ENCODE results near the gene EDIL3. TPM values are rescaled to one million over a fixed set of nuclear protein-coding genes. Genes with fewer than 3 reads are reported as not detected.

The EDIL3 gene
- total RNA-seq, 4 donors from 2014 or later, result 15.9 to 29.3 (median 24.8) TPM

DNA sequence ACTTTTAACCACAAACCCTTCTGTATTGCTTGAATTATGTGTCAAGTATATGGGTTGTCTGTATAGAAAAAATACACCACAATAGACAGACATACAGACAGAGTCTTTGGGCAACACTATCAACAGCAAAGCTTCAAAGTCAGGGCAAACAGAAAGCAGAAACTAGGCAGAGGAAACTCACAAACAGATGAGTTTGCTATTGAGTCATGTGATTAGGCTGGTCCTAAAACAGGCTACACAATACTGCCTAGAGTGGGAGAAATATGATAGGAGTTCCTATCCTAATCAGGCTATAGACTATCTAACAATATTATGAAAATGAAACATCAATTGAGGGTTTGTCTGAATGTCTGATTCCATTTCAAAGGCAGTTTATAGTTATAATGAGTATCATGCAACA is 156.4 kb downstream of the EDIL3 start:
- Histone ChIP-seq H3K4me3 (no peak overlapping the region), H3K27me3 (no peaks in the 10 kb centered on the region), H3K36me3 (no peaks in the 10 kb centered on the region), H3K9me3 (no peaks in the 10 kb centered on the region), H3K27ac (no peak overlapping the region), H3K4me1 (no peaks in the 10 kb centered on the region)
- DNase-seq (ENCODE audit: low spot score in 2 of 2), result no peak
- TF ChIP-seq POLR2A (IDR thresholded peaks at IDR 0.05) (no peak), EP300 (IDR thresholded peaks at IDR 0.05) (no peak)
- TF ChIP-seq, protein P1, sequence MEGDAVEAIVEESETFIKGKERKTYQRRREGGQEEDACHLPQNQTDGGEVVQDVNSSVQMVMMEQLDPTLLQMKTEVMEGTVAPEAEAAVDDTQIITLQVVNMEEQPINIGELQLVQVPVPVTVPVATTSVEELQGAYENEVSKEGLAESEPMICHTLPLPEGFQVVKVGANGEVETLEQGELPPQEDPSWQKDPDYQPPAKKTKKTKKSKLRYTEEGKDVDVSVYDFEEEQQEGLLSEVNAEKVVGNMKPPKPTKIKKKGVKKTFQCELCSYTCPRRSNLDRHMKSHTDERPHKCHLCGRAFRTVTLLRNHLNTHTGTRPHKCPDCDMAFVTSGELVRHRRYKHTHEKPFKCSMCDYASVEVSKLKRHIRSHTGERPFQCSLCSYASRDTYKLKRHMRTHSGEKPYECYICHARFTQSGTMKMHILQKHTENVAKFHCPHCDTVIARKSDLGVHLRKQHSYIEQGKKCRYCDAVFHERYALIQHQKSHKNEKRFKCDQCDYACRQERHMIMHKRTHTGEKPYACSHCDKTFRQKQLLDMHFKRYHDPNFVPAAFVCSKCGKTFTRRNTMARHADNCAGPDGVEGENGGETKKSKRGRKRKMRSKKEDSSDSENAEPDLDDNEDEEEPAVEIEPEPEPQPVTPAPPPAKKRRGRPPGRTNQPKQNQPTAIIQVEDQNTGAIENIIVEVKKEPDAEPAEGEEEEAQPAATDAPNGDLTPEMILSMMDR (IDR thresholded peaks at IDR 0.05), result no peak

DNA sequence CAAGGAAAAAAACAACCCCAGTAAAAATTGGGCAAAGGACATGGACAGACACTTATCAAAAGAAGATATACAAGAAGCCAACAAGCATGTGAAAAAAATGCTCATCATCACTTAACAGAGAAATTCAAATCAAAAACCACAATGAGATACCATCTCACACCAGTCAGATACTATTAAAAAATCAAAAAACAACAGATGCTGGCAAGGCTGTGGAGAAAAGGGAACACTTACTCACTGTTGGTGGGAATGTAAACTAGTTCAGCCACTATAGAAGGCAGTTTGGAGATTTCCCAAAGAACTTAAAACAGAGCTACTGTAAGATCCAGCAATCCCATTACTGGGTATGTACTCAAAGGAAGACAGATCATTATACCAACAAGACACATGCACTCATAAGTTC is 157.4 kb downstream of the EDIL3 start:
- no peak for TF ChIP-seq POLR2A (IDR thresholded peaks at IDR 0.05)
- TF ChIP-seq EP300 (IDR thresholded peaks at IDR 0.05), result no peak
- TF ChIP-seq, protein P1 (IDR thresholded peaks at IDR 0.05), result no peak
- DNase-seq (ENCODE audit: low spot score in 2 of 2), result no peak
- H3K4me1 ChIP-seq, result no peaks in the 10 kb centered on the region

DNA sequence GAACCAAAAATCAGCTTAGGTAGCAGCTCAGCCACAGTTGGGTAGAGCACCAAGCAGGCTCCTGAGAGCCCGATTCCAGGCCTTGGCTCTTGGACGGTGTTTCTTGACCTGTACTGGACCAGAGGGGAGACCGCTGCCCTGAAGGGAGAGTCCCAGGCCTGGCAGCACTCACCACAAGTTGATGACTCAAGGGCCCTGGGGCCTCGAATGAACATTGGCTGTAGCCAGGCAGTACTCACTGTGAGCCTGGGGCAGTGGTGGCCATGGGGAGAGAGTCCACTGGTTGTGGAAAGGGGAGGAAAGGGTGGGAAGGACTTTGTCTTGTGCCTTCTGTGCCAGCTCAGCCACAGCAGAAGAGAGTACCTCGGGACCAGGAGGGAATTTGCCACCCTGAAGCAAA is 166.1 kb downstream of the EDIL3 start:
- Histone ChIP-seq H3K4me3 (no peak overlapping the region), H3K27ac (no peak overlapping the region), H3K27me3 (no peaks in the 10 kb centered on the region), H3K4me1 (peaks cover 0 to 12% (median 0%) of the 10 kb centered on the region in 4 donors), H3K9me3 (no peaks in the 10 kb centered on the region), H3K36me3 (no peaks in the 10 kb centered on the region)
- no peak for DNase-seq (ENCODE audit: low spot score in 2 of 2)
- 79 to 80% methylated on average over 5 of the region's 5 CpGs for WGBS, 2 donors
- TF ChIP-seq, protein P1 (IDR thresholded peaks at IDR 0.05), result no peak
- no peak for TF ChIP-seq POLR2A (IDR thresholded peaks at IDR 0.05)
- no peak for TF ChIP-seq EP300 (IDR thresholded peaks at IDR 0.05)

More for the DNA sequence above, 157.4 kb downstream of the EDIL3 start:
- H3K27ac ChIP-seq, result no peak overlapping the region
- no peaks in the 10 kb centered on the region for H3K27me3 ChIP-seq
- no peak overlapping the region for H3K4me3 ChIP-seq
- no peaks in the 10 kb centered on the region for H3K36me3 ChIP-seq
- H3K9me3 ChIP-seq, result no peaks in the 10 kb centered on the region

DNA sequence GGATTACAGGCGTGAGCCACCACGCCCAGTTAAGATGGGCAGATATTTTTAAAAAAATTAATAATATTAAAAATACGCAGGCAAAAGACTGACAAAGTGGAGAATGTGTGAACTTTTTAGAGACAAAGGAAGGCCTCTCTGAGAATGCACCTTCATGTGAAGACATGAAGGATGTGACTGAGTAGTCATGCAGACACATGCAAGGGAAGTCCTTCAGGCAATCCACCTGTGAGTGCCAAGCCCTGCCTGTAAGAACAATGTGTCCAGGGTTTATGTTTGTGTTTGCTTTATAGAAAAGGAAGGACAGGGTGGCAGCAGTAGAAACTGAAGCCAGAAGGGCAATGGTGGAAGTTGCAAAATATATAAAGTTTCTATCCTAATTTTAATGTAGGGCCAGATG is 169.2 kb downstream of the EDIL3 start:
- Histone ChIP-seq H3K27me3 (no peaks in the 10 kb centered on the region), H3K9me3 (no peaks in the 10 kb centered on the region), H3K4me1 (peaks cover 0 to 13% (median 0%) of the 10 kb centered on the region in 4 donors), H3K36me3 (no peaks in the 10 kb centered on the region), H3K27ac (no peak overlapping the region), H3K4me3 (no peak overlapping the region)
- WGBS, 2 donors, result 94 to 96% methylated on average over 3 of the region's 3 CpGs
- DNase-seq (ENCODE audit: low spot score in 2 of 2), result no peak
- TF ChIP-seq, protein P1 (IDR thresholded peaks at IDR 0.05), result no peak
- TF ChIP-seq EP300 (IDR thresholded peaks at IDR 0.05) (no peak), POLR2A (IDR thresholded peaks at IDR 0.05) (no peak)

DNA sequence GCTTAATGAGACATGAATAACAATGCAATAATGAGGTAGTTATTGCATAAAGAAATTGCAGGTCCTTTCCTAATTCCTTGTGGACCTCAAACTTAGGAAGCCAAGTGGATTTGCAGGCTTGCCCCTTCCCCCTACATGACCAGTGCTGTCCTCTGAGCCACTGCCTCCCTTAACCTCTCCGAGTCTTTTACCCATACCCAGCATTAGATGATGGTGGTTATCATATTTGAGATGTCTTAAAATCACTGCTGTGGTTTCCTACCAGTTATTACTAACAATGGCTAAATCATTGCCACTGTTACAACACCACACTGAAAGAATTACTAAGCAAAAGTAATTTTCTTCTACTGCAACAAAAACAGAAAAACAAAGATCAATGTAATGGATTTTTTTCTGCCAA is 170.8 kb downstream of the EDIL3 start:
- 67 to 69% methylated on average over 1 of the region's 1 CpG for WGBS, 2 donors
- H3K4me3 ChIP-seq, result no peak overlapping the region
- no peaks in the 10 kb centered on the region for H3K9me3 ChIP-seq
- H3K36me3 ChIP-seq, result no peaks in the 10 kb centered on the region
- no peak overlapping the region for H3K27ac ChIP-seq
- no peak for DNase-seq (ENCODE audit: low spot score in 2 of 2)
- TF ChIP-seq POLR2A (IDR thresholded peaks at IDR 0.05) (no peak), EP300 (IDR thresholded peaks at IDR 0.05) (no peak)
- TF ChIP-seq, protein P1 (IDR thresholded peaks at IDR 0.05), result no peak
- peaks cover 0 to 13% (median 0%) of the 10 kb centered on the region in 4 donors for H3K4me1 ChIP-seq
- H3K27me3 ChIP-seq, result no peaks in the 10 kb centered on the region

All from tibial nerve (tissue), 4 donors.